ENCODE measurements around the gene MLH3.

Gene MLH3

GRCh38 chr14:75067765-75068164 lies 16.5 kb upstream of the MLH3 start:
- in situ Hi-C loops (cut with HindIII; ENCODE audit: low sequenced_read_pairs): loop anchor here (5.0 kb wide), 1 partner anchor 105 kb away; no protein-coding TSS in a partner anchor

- in situ Hi-C loops (cut with HindIII; ENCODE audit: low sequenced_read_pairs): loop anchor here (5.0 kb wide), 1 partner anchor 105 kb away; no protein-coding TSS in a partner anchor
Observed at GRCh38 chr14:75067212-75067611, 15.9 kb upstream of the MLH3 start.

DNA sequence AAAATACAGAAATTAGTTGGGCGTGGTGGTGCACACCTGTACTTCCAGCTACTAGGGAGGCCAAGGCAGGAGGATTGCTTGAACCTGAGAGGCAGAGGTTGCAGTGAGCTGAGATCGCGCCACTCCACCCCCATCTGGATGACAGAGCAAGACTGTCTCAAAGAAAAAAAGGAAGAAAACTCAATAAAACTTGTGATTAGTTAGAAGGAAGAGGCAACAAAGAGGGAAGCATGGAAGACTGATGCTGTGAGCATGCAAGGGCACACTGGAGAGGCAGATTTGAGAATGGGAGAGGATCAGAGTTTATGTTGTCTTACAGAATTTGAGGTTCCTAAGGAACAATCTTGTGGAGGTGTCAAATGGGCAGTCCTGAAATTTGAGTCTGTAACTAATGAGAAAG lies 15.4 kb upstream of the MLH3 start:
- in situ Hi-C loops (cut with HindIII; ENCODE audit: low sequenced_read_pairs): loop anchor here (5.0 kb wide), 1 partner anchor 104 kb away; no protein-coding TSS in a partner anchor

- in situ Hi-C loops (cut with HindIII; ENCODE audit: low sequenced_read_pairs): no loop called here
Observed at GRCh38 chr14:75064205-75064567, 12.9 kb upstream of the MLH3 start.

DNA sequence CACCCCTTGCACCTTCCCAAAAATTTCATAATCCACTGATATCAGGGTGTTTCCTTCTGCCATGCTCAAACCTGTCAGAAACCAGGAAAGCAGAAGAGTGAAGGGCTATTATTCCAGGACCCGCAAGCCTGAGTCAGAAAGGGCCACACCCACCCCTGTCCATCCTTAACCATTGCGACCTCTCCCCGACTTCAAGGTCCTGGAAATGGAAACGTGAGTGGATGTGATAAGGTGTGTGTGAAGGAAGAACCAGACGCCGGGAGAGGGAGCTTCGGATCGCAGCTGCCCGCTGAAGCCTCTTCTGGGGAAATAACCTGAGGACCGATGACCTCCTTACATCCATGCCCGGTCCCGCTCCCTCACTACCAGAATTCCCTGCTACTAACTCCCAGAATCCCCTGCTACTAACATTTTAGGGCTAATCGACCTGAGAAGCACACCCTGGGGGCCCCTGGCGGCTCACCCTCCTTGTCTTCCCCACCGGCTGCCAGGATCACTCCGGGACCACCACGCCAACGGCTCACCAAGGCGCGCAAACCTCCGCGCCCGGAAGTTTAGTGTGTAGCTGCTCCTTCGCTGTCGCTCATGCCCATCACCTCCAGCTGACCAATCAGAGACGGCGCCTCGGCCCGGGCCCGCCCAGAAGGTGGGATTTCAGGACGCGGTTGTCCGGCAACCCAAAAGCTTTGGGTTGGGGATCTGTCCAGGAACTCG lies 12.4 kb upstream of the MLH3 start, which contains the start of gene ACYP1:
TSS of gene ACYP1 (minus strand) at position 534 of the 714 bp plus-strand sequence. CDS start at position 63, 471 bp downstream.
- in situ Hi-C loops (cut with HindIII; ENCODE audit: low sequenced_read_pairs): no loop called here

DNA sequence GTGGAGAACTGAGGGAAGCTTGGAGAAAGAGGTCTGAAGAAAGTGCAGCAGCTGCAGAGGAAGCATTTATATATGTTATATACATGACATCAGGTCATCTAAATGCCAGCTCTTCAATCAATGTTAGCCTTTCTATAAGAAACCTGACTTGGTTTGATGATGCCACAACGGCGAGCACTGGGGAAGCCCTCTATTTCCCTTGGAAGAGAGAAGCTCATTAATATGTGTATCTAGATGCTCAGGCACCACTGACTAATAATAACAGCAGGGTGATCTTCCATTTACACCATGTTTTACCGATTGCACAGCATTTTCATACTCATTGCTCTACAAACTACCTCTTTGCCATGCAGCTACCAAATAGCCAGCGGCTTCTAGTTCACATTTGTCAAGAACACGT lies 11.7 kb upstream of the MLH3 start:
- in situ Hi-C loops (cut with HindIII; ENCODE audit: low sequenced_read_pairs): no loop called here

DNA sequence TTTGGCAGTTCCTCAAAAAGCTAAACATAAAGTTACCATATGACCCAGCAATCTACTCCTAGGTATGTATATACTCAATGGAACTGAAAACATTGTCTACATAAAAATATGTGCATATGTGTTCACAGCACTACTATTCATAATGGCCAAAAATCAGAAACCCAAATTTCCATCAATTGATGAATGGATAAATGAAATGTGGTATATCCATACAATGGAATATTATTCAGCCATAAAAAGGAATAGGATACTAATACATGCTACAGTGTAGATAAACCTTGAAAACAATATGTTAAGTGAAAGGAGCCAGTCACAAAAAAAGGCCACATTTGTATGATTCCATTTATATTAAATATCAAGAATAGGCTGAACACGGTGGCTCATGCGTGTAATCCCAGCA lies 9.2 kb upstream of the MLH3 start:
- in situ Hi-C loops (cut with HindIII; ENCODE audit: low sequenced_read_pairs): no loop called here

- in situ Hi-C loops (cut with HindIII; ENCODE audit: low sequenced_read_pairs): no loop called here
Observed at GRCh38 chr14:75059642-75060041, 8.4 kb upstream of the MLH3 start.

DNA sequence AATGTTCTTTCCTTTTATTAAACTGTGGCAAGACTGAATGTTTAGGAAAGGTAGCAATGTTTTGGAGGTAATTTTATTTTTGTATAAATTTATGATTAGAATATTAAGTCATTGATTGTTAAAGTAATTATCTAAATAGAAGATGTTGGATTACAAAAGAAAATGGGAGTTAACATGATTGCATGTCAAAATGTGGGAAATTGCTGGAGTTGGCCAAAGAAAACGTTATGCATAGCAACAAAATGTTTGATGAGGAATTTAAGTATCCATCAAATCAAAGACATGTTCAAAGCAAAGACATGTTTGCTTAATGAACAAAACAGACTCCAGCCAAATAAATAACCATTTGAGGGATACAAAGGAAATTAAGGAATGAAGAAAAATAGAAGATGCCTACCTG lies 3.2 kb upstream of the MLH3 start:
- in situ Hi-C loops (cut with HindIII; ENCODE audit: low sequenced_read_pairs): no loop called here

DNA sequence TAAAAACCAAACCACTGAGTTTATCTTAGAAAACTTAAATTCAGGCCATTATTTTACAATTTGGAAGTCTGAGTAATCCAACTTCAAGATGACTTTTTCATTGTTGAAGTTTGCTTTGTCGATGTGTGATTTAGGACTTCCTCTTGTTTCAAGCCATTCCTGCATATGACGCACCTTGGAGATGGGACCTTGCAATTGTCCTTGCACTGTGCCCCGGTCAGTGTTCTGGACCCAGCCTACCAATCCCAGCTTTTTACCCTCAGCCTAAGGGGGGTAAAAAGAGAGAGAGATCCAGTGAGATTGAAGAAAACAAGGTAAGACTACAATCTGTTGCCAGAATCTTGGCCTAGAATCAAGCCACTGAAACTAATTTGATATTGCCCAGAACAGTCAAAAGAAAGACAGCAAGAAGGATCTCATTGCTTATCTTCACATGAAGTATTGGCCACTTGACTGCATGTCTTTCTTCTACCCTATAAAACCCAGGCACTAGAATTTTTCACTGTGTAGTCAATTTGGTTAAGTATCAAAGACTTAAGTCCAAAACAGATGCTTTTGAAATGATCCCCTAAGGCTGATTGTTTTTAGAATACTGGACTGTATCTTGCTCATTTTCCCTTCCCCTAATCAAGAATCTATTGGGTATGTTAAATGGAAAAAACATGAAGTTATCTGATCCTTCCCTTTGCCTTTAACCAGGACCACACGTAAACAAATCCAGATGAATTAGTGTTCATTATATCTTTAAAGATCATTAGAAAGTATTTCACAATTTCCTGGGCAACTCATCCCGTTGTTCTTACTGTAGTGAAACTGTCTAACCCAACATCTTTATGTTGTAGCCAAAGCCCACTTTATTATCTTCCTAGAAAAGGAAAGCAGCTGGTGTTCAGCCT lies 2.4 kb upstream of the MLH3 start:
- in situ Hi-C loops (cut with HindIII; ENCODE audit: low sequenced_read_pairs): no loop called here

- in situ Hi-C loops (cut with HindIII; ENCODE audit: low sequenced_read_pairs): no loop called here
Observed at GRCh38 chr14:75051556-75051899, 261 bp upstream of the MLH3 start.

DNA sequence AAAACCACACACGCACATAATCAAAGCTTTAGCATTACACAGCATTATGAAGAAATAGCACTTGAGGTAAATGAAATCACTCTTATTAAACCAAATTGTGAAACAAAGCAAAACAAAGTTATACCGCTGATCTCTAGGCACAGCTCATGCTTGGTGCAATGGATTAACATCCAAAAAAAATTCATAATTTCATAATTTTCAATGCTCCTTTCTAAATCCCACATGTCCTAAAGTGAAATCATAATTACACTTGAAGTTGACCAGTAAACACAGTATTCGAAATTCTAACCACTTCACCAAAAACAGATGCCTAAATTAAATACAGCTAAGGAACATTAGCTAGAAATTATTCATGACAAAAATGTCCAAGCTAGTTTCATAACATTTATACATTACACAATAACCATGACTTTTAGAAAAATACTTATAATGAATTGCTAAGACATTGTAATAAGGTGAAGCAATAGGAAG lies 1.5 kb downstream of the MLH3 start:
- in situ Hi-C loops (cut with HindIII; ENCODE audit: low sequenced_read_pairs): no loop called here

- in situ Hi-C loops (cut with HindIII; ENCODE audit: low sequenced_read_pairs): no loop called here
Observed at GRCh38 chr14:75049136-75049535, 2.1 kb downstream of the MLH3 start.

- in situ Hi-C loops (cut with HindIII; ENCODE audit: low sequenced_read_pairs): no loop called here
Observed at GRCh38 chr14:75048101-75048500, 3.2 kb downstream of the MLH3 start.

DNA sequence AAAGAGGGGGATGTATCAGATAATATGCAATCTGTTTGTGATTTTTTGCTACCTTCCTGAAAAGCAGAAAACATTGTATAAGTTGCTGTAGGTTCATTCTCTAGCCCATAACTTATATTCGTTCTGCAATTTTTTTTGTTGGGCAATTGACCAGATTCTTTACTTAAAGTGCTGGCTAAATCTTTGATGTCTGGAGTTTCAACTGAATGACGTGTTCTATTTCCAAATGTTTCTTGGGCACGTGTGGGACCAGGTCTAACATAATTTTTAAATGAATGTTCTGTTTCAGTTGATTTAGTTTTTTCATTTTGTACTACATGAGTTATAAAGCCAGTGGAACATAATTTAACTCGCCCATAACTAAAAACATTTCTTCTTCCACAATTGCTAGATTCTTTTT lies 3.8 kb downstream of the MLH3 start:
- in situ Hi-C loops (cut with HindIII; ENCODE audit: low sequenced_read_pairs): no loop called here

DNA sequence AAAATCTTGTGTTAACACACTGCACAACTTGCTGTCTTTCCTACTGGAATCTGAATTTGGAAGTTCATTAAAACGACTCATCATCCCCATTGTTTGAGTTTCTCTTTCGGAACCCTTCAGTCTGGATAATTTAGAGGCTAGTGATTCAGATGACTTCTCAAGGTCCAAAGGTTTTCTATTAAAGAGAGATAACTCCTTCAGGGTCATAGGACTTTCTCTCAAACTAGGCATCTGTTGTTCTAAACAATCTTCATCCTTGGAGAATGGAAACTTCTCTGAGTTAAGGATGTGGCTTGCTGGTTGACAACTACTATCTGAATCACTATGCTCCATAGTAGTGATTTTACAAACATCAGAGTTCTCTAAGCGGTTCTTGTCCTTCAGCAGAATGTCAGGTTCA lies 4.4 kb downstream of the MLH3 start:
- in situ Hi-C loops (cut with HindIII; ENCODE audit: low sequenced_read_pairs): no loop called here

- in situ Hi-C loops (cut with HindIII; ENCODE audit: low sequenced_read_pairs): no loop called here
Observed at GRCh38 chr14:75046275-75046674, 5.0 kb downstream of the MLH3 start.

DNA sequence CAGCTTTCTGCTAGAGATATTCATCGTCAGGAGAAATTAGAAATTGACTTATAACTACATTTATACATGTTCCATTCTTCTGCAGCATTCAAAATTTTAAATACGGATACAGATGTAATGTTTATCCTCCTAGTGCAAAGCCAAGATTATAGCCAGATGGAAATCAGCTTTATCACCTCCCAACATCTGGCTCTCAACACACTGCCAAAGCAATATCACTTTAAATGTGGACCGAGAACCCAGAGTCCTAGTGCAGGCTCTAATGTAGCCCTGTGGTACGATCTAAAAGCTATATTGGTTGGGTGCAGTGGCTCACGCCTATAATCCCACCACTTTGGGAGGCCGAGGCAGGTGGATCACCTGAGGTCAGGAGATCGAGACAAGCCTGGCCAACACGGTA lies 6.5 kb downstream of the MLH3 start:
- in situ Hi-C loops (cut with HindIII; ENCODE audit: low sequenced_read_pairs): no loop called here

DNA sequence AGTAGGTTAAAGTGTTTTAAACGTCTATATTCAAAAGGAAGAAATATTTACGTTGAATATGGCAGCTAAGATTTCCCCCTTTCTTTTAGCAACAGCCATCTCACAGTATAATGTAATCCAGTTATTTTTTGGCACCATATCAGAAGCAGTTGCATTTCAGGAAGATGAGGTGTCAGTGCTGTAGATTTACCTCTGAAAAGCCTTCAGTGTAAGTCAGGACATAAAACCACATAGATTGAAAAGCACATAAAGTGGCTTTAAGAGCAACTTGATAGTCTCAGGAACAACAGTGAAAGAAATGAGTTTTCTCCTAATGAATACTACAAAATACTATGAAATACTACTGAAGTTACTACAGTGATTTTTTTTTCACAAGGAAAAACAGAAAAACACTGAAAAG lies 6.9 kb downstream of the MLH3 start:
- in situ Hi-C loops (cut with HindIII; ENCODE audit: low sequenced_read_pairs): no loop called here

GRCh38 chr14:75042035-75042434 lies 9.2 kb downstream of the MLH3 start:
- in situ Hi-C loops (cut with HindIII; ENCODE audit: low sequenced_read_pairs): no loop called here

- in situ Hi-C loops (cut with HindIII; ENCODE audit: low sequenced_read_pairs): no loop called here
Observed at GRCh38 chr14:75041613-75042012, 9.7 kb downstream of the MLH3 start.

- in situ Hi-C loops (cut with HindIII; ENCODE audit: low sequenced_read_pairs): no loop called here
Observed at GRCh38 chr14:75040959-75041358, 10.3 kb downstream of the MLH3 start.

Measured in endothelial cell of hepatic sinusoid (primary cell).